Measurements from ENCODE around the gene SLF1. TPM values are rescaled to one million over a fixed set of nuclear protein-coding genes. Genes with fewer than 3 reads are reported as not detected.

SLF1 gene
- total RNA-seq, 4 donors from 2014 or later = 3.2 to 13.5 (median 10.9) TPM

- Histone ChIP-seq H3K27me3 (no peaks in the 10 kb centered on the region), H3K27ac (no peak overlapping the region), H3K4me3 (no peak overlapping the region), H3K4me1 (peaks cover 0 to 12% (median 10%) of the 10 kb centered on the region in 4 donors), H3K36me3 (no peaks in the 10 kb centered on the region), H3K9me3 (no peaks in the 10 kb centered on the region)
- intact Hi-C loops (cut with DNase I; ENCODE audit: low total_unique reads) (no loop called here), in situ Hi-C loops (cut with MboI; ENCODE audit: low pct_ligation_motif_present in 1 of 4, low pct_unique_long_range_greater_than_20kb in 1 of 4, low sequenced_read_pairs in 3 of 4) (no loop called here)
- TF ChIP-seq POLR2AphosphoS5 (IDR thresholded peaks at IDR 0.05) (no peak), POLR2A (IDR thresholded peaks at IDR 0.05) (no peak), EP300 (IDR thresholded peaks at IDR 0.05; ENCODE audit: low read depth) (no peak), CTCF (IDR thresholded peaks at IDR 0.05) (no peak)
- no peak for DNase-seq
- 77 to 84% methylated on average over 2 of the region's 2 CpGs for whole genome bisulfite sequencing, 2 donors (ENCODE audit: low coverage in 1 of 2)
These were observed 5.4 kb downstream of the SLF1 start for GRCh38 chr5:94623877-94624276.

- H3K4me3 ChIP-seq = no peak overlapping the region
- no peaks in the 10 kb centered on the region for H3K27me3 ChIP-seq
- in situ Hi-C loops (cut with MboI; ENCODE audit: low pct_ligation_motif_present in 1 of 4, low pct_unique_long_range_greater_than_20kb in 1 of 4, low sequenced_read_pairs in 3 of 4) = no loop called here
- WGBS, 2 donors (ENCODE audit: low coverage in 1 of 2) = 77 to 93% methylated on average over 1 of the region's 1 CpG
- TF ChIP-seq EP300 (IDR thresholded peaks at IDR 0.05; ENCODE audit: low read depth) (no peak), POLR2A (IDR thresholded peaks at IDR 0.05) (no peak), CTCF (IDR thresholded peaks at IDR 0.05) (no peak), POLR2AphosphoS5 (IDR thresholded peaks at IDR 0.05) (no peak)
- intact Hi-C loops (cut with DNase I; ENCODE audit: low total_unique reads) = no loop called here
- peaks cover 0 to 23% (median 0%) of the 10 kb centered on the region in 4 donors for H3K36me3 ChIP-seq
- H3K9me3 ChIP-seq = no peaks in the 10 kb centered on the region
- no peak for DNase-seq
- no peak overlapping the region for H3K27ac ChIP-seq
- no peaks in the 10 kb centered on the region for H3K4me1 ChIP-seq
These were observed 8.7 kb downstream of the SLF1 start for GRCh38 chr5:94627191-94627590.

DNA sequence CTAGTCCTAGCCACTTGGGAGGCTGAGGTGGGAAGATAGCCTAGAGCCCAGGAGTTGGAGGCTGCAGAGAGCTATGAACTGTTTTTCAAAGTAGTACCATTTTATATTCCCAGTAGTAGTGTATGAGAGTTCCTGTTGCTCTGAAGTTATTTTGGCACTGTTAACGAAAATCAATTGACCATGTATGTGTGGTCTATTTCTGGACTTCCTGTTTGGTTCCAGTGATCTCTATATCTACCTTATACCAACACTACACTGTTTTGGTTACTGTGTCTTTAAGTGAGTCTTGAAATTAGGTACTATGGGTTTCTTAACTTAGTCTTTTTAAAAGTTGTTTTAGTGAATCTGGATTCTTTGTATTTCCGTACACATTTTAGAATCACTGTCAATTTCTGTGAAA lies 13.6 kb downstream of the SLF1 start:
- H3K27ac ChIP-seq = no peak overlapping the region
- intact Hi-C loops (cut with DNase I; ENCODE audit: low total_unique reads) (no loop called here), in situ Hi-C loops (cut with MboI; ENCODE audit: low pct_ligation_motif_present in 1 of 4, low pct_unique_long_range_greater_than_20kb in 1 of 4, low sequenced_read_pairs in 3 of 4) (no loop called here)
- H3K4me1 ChIP-seq = no peaks in the 10 kb centered on the region
- WGBS, 2 donors (ENCODE audit: low coverage in 1 of 2) = 71 to 100% methylated on average over 2 of the region's 2 CpGs
- peaks cover 0 to 24% (median 0%) of the 10 kb centered on the region in 4 donors for H3K36me3 ChIP-seq
- H3K27me3 ChIP-seq = no peaks in the 10 kb centered on the region
- TF ChIP-seq POLR2A (IDR thresholded peaks at IDR 0.05) (no peak), POLR2AphosphoS5 (IDR thresholded peaks at IDR 0.05) (no peak), EP300 (IDR thresholded peaks at IDR 0.05; ENCODE audit: low read depth) (no peak), CTCF (IDR thresholded peaks at IDR 0.05) (no peak)
- H3K9me3 ChIP-seq = no peaks in the 10 kb centered on the region
- H3K4me3 ChIP-seq = no peak overlapping the region
- DNase-seq = no peak

- no peak overlapping the region for H3K27ac ChIP-seq
- H3K9me3 ChIP-seq = peaks cover 13 to 14% of the 10 kb centered on the region in 2 donors
- 95 to 100% methylated on average over 3 of the region's 3 CpGs for WGBS, 2 donors (ENCODE audit: low coverage in 1 of 2)
- H3K4me1 ChIP-seq = no peaks in the 10 kb centered on the region
- intact Hi-C loops (cut with DNase I; ENCODE audit: low total_unique reads) = no loop called here
- in situ Hi-C loops (cut with MboI; ENCODE audit: low pct_ligation_motif_present in 1 of 4, low pct_unique_long_range_greater_than_20kb in 1 of 4, low sequenced_read_pairs in 3 of 4) = no loop called here
- peaks cover 0 to 20% (median 5%) of the 10 kb centered on the region in 4 donors for H3K36me3 ChIP-seq
- H3K27me3 ChIP-seq = no peaks in the 10 kb centered on the region
- DNase-seq = no peak
- H3K4me3 ChIP-seq = no peak overlapping the region
- TF ChIP-seq EP300 (IDR thresholded peaks at IDR 0.05; ENCODE audit: low read depth) = no peak
- TF ChIP-seq POLR2A (IDR thresholded peaks at IDR 0.05) = no peak
- TF ChIP-seq POLR2AphosphoS5 (IDR thresholded peaks at IDR 0.05) = no peak
- no peak for TF ChIP-seq CTCF (IDR thresholded peaks at IDR 0.05)
These were observed 21.7 kb downstream of the SLF1 start for GRCh38 chr5:94640176-94640575.
